H1 (cell line): ENCODE measurements around the gene RAD52. TPM values are rescaled to one million over a fixed set of nuclear protein-coding genes. Genes with fewer than 3 reads are reported as not detected.

Source experiments
- CTCF ChIA-PET: fragments of 300-600 bp; sonication (Branson Sonifier 250); formaldehyde crosslinking; loops from one replicate; lab custom pipeline; 2021; ENCODE audit not compliant: partially characterized antibody; lab: Charles Lee
- POLR2A ChIA-PET: fragments of 300-600 bp; sonication (Branson Sonifier 250); formaldehyde crosslinking; loops from one replicate; lab custom pipeline; 2021; ENCODE audit warnings: inconsistent platforms; ENCODE audit not compliant: partially characterized antibody; lab: Charles Lee
- DNase-seq, 2 experiments: peaks; one replicate each; pipeline versions ENCODE4 v3.0.0 to v3.0.0-alpha.2; 2010 to 2022; ENCODE audit warnings: low spot score in 2 of 2, low read depth in 1 of 2, mixed read lengths in 1 of 2
- FAIRE-seq: peaks from 2 replicates; lab custom pipeline; 2011; peaks lifted over from hg19 to GRCh38; lab: Jason Lieb, UNC
- H2AFZ ChIP-seq: 2 replicates; pipeline ENCODE4 v1.8.1; 2012; ENCODE audit warnings: low read length, inconsistent platforms
- H2AK5ac ChIP-seq: 2 replicates; pipeline ENCODE4 v1.6.1; 2013; ENCODE audit warnings: low read depth, low read length
- H2BK120ac ChIP-seq: replicated peaks from 2 replicates; pipeline ENCODE3; 2013; ENCODE audit warnings: low read depth, low read length, inconsistent platforms
- H2BK12ac ChIP-seq: 2 replicates; pipeline ENCODE4 v1.6.1; 2013; ENCODE audit warnings: low read depth, low read length
- H2BK15ac ChIP-seq: 2 replicates; pipeline ENCODE4 v1.6.1; 2013; ENCODE audit warnings: low read length
- H2BK20ac ChIP-seq: 2 replicates; pipeline ENCODE4 v1.6.1; 2013; ENCODE audit warnings: low read length
- H2BK5ac ChIP-seq: 2 replicates; pipeline ENCODE4 v1.6.1; 2013; ENCODE audit warnings: low read depth, low read length
- H3K14ac ChIP-seq: 2 replicates; pipeline ENCODE4 v1.6.1; 2013; ENCODE audit warnings: inconsistent platforms; ENCODE audit not compliant: insufficient read length
- H3K18ac ChIP-seq: 2 replicates; pipeline ENCODE4 v1.6.1; 2013; ENCODE audit warnings: low read length; ENCODE audit errors: extremely low read depth
- H3K23ac ChIP-seq: 2 replicates; pipeline ENCODE4 v1.6.1; 2013; ENCODE audit warnings: inconsistent platforms; ENCODE audit not compliant: insufficient read length
- H3K23me2 ChIP-seq: 2 replicates; pipeline ENCODE4 v1.6.1; 2013; ENCODE audit warnings: low read depth, low read length
- H3K27ac ChIP-seq: 2 replicates; pipeline ENCODE4 v1.6.1; 2011; ENCODE audit warnings: low read depth, low read length, inconsistent platforms
- H3K27me3 ChIP-seq, 4 experiments: replicated peaks in 1 of 4; 1 replicate in 1 of 4; 2 replicates in 3 of 4; pipeline versions ENCODE4 v1.6.1 to v1.8.1; 2011 to 2013; ENCODE audit warnings: low read length in 3 of 4, mild to moderate bottlenecking in 3 of 4, inconsistent platforms in 2 of 4, mixed read lengths in 2 of 4, moderate library complexity in 1 of 4; ENCODE audit not compliant: control insufficient read depth in 3 of 4, insufficient read depth in 3 of 4; ENCODE audit errors: extremely low read depth in 1 of 4
- H3K36me3 ChIP-seq, 4 experiments: 2 replicates each; pipeline versions ENCODE4 v1.6.1 to v1.8.1; 2011 to 2013; ENCODE audit warnings: mild to moderate bottlenecking in 4 of 4, low read length in 3 of 4, moderate library complexity in 2 of 4, control low read depth in 1 of 4, inconsistent platforms in 1 of 4; ENCODE audit not compliant: insufficient read depth in 4 of 4, control insufficient read depth in 2 of 4
- H3K4ac ChIP-seq: replicated peaks from 2 replicates; pipeline ENCODE3; 2013; ENCODE audit warnings: low read length, low read depth, mixed read lengths, inconsistent platforms; ENCODE audit not compliant: insufficient read length
- H3K4me1 ChIP-seq, 4 experiments: replicated peaks in 1 of 4; 1 replicate in 1 of 4; 2 replicates in 3 of 4; pipeline versions ENCODE4 v1.6.1 to v1.8.1; 2011 to 2013; ENCODE audit warnings: low read length in 3 of 4, inconsistent platforms in 2 of 4, mixed read lengths in 1 of 4; ENCODE audit not compliant: insufficient read depth in 4 of 4, control insufficient read depth in 3 of 4
- H3K4me2 ChIP-seq, 2 experiments: 2 replicates each; pipeline versions ENCODE4 v1.6.1 to v1.8.1; 2011 to 2013; ENCODE audit warnings: low read depth in 2 of 2, low read length in 2 of 2, control low read depth in 1 of 2, inconsistent platforms in 1 of 2, mild to moderate bottlenecking in 1 of 2; ENCODE audit not compliant: insufficient read depth in 1 of 2
- H3K4me3 ChIP-seq, 4 experiments: fragments of 200-600, 300-600 bp in 1 of 4; sonication (generic), shearing (Covaris generic), sonication (Bioruptor Twin) in 1 of 4; 2 replicates each; pipeline versions ENCODE4 v1.5.1 to v1.8.1; 2011 to 2016; ENCODE audit warnings: low read length in 4 of 4, low read depth in 3 of 4, control low read depth in 2 of 4, inconsistent platforms in 2 of 4, mild to moderate bottlenecking in 2 of 4, mixed read lengths in 1 of 4, moderate library complexity in 1 of 4; ENCODE audit not compliant: insufficient read depth in 2 of 4; ENCODE audit errors: extremely low read depth in 1 of 4
- H3K56ac ChIP-seq: replicated peaks from 2 replicates; pipeline ENCODE3; 2013; ENCODE audit warnings: low read depth, mild to moderate bottlenecking, mixed read lengths, low read length, inconsistent platforms; ENCODE audit not compliant: insufficient read length
- H3K79me1 ChIP-seq: 2 replicates; pipeline ENCODE4 v1.6.1; 2013; ENCODE audit warnings: low read depth, low read length, control low read depth
- H3K79me2 ChIP-seq, 2 experiments: 2 replicates each; pipeline versions ENCODE4 v1.6.1 to v1.8.1; 2012 to 2013; ENCODE audit warnings: low read length in 2 of 2, mild to moderate bottlenecking in 2 of 2, inconsistent platforms in 1 of 2; ENCODE audit not compliant: insufficient read depth in 2 of 2, control insufficient read depth in 1 of 2
- H3K9ac ChIP-seq, 4 experiments: replicated peaks in 1 of 4; 1 replicate in 1 of 4; 2 replicates in 3 of 4; pipeline versions ENCODE4 v1.6.1 to v1.8.1; 2011 to 2013; ENCODE audit warnings: low read depth in 3 of 4, low read length in 3 of 4, control low read depth in 2 of 4, mild to moderate bottlenecking in 2 of 4, moderate library complexity in 2 of 4, inconsistent platforms in 1 of 4; ENCODE audit errors: extremely low read depth in 1 of 4
- H3K9me3 ChIP-seq, 2 experiments: 2 replicates each; pipeline versions ENCODE4 v1.6.1 to v1.8.1; 2012 to 2013; ENCODE audit warnings: mild to moderate bottlenecking in 2 of 2, moderate library complexity in 2 of 2, control low read depth in 1 of 2, inconsistent platforms in 1 of 2, low read depth in 1 of 2, low read length in 1 of 2, mixed read lengths in 1 of 2; ENCODE audit not compliant: insufficient read depth in 2 of 2
- H4K20me1 ChIP-seq, 2 experiments: replicated peaks in 1 of 2; 2 replicates each; pipeline versions ENCODE3 to v1.8.1; 2011 to 2013; ENCODE audit warnings: inconsistent platforms in 2 of 2, low read length in 2 of 2, mild to moderate bottlenecking in 1 of 2; ENCODE audit not compliant: insufficient read depth in 2 of 2, control insufficient read depth in 1 of 2
- H4K5ac ChIP-seq: 2 replicates; pipeline ENCODE4 v1.6.1; 2013; ENCODE audit warnings: low read length, low read depth, mixed read lengths, inconsistent platforms; ENCODE audit not compliant: insufficient read length
- H4K8ac ChIP-seq: 2 replicates; pipeline ENCODE4 v1.8.0; 2013; ENCODE audit warnings: mild to moderate bottlenecking, moderate library complexity, low read length, inconsistent platforms; ENCODE audit not compliant: insufficient read depth; ENCODE audit errors: extremely low read depth
- H4K91ac ChIP-seq: replicated peaks from 2 replicates; pipeline ENCODE3; 2013; ENCODE audit warnings: low read length, mixed read lengths, inconsistent platforms; ENCODE audit not compliant: insufficient read length
- CHD2 ChIP-seq: IDR thresholded peaks from 2 replicates; pipeline ENCODE4 v1.6.1; 2012; ENCODE audit warnings: low read length, improper control_type of control experiment
- RAD21 ChIP-seq, 2 experiments: IDR thresholded peaks in 1 of 2; conservative IDR thresholded peaks in 1 of 2; 2 replicates each; pipeline ENCODE4 v1.6.1; 2011; ENCODE audit warnings: low read depth in 2 of 2, low read length in 2 of 2, improper control_type of control experiment in 1 of 2, inconsistent platforms in 1 of 2, mild to moderate bottlenecking in 1 of 2, moderate library complexity in 1 of 2
- RNF2 ChIP-seq: fragments of 200-900, 300-1000 bp; sonication (generic); IDR thresholded peaks from 2 replicates; pipeline ENCODE4 v1.7.1; 2016; ENCODE audit warnings: borderline replicate concordance, low read depth, mild to moderate bottlenecking, antibody characterized with exemption, low read length; ENCODE audit not compliant: poor library complexity, severe bottlenecking; ENCODE audit errors: missing control alignments
- YY1 ChIP-seq: IDR thresholded peaks from 2 replicates; pipeline ENCODE4 v1.6.1; 2011; ENCODE audit warnings: low read depth, mild to moderate bottlenecking, low read length
- WGBS, 2 experiments: shearing (Covaris generic) in 1 of 2; methylation state at CpG; one replicate each; pipeline versions ENCODE4 v1.1.6 to v1.1.7; 2013 to 2015; ENCODE audit warnings: low lambda C conversion rate in 2 of 2, mixed read lengths in 2 of 2, inconsistent platforms in 1 of 2, low coverage in 1 of 2, missing lambda C conversion rate in 1 of 2; ENCODE audit not compliant: insufficient replicate concordance in 2 of 2, insufficient coverage in 1 of 2, insufficient read length in 1 of 2; ENCODE audit errors: extremely low coverage in 1 of 2, missing lambda C conversion rate in 1 of 2; 5-methylcytosine and 5-hydroxymethylcytosine counted together
- polyA plus RNA-seq, 7 experiments: library from polyadenylated mRNA; depleted of rRNA in 3 of 7; stranded (reverse) in 5 of 7; unstranded in 2 of 7; fragments of >200 nt in 5 of 7; fragments of 200-250 nt in 2 of 7; gene quantifications; 1 replicate in 5 of 7; 2 replicates in 1 of 7; 4 replicates in 1 of 7; pipeline versions ENCODE4 v1.2.1 to v1.2.3, GENCODE V29; 2011 to 2013; ENCODE audit warnings: missing spikeins in 2 of 7, mixed read lengths in 2 of 7
- total RNA-seq: library from RNA; stranded (reverse); fragmentation: NEBNext Ultra II Directional; extraction: Animal tissue kit (Norgen Biotek cat#: 25700); gene quantifications from 2 replicates; pipeline ENCODE4 v1.2.1, GENCODE V29; 2021
- TF ChIP-seq, protein P1 (sequence below): IDR thresholded peaks from 2 replicates; pipeline ENCODE4 v1.6.1; 2012; ENCODE audit warnings: inconsistent platforms

Gene RAD52
- total and polyA plus RNA-seq, 2 of the 8 experiments (the other 6 are each of a cell fraction or from before 2014, with no cell fraction given), result 12.5 to 14.3 TPM

DNA sequence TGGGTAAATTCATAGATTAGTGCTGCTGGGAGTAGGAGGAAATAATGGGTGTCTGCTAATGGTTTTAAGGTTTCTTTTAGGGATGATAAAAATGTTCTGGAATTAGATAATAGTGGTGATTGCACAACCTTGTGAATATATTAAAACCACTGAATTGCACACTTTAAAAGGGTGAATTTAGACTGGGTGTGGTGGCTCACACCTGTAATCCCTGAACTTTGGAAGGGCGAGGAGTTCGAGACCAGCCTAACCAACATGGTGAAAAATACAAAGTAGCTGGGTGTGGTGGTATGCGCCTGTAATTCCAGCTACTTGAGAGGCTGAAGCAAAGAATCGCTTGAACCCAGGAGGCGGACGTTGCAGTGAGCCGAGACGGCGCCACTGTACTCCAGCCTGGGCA lies 1.3 kb downstream of the RAD52 start:
- H2BK120ac ChIP-seq, result no peak overlapping the region
- H3K9ac ChIP-seq, result no peak overlapping the region
- no peak overlapping the region for H3K4ac ChIP-seq
- no peak overlapping the region for H3K27ac ChIP-seq
- no peak overlapping the region for H2AK5ac ChIP-seq
- H3K4me2 ChIP-seq, result peak overlapping the region; percentile 71 to 75
- H4K5ac ChIP-seq, result no peak overlapping the region
- CTCF ChIA-PET, result interaction anchor here (1.3 to 1.6 kb wide), 2 partner anchors 145 to 439 kb away, joined by 3 to 9 read pairs; no protein-coding TSS in a partner anchor
- H3K23ac ChIP-seq, result no peak overlapping the region
- no peak overlapping the region for H4K91ac ChIP-seq
- H3K4me1 ChIP-seq, result no peaks in the 10 kb centered on the region
- no peaks in the 10 kb centered on the region for H3K27me3 ChIP-seq
- no peaks in the 10 kb centered on the region for H4K20me1 ChIP-seq
- H3K4me3 ChIP-seq, result peak overlapping the region; percentile 84 to 94 (median 86)
- DNase-seq, result no peak
- peak overlapping the region; percentile 35; the same call in 1 of the 2 replicates for H4K8ac ChIP-seq
- no peak overlapping the region for H2BK15ac ChIP-seq
- no peak overlapping the region for H2BK12ac ChIP-seq
- peaks cover 0 to 3% (median 0%) of the 10 kb centered on the region in 4 experiments; a peak in 1 of 8 replicates for H3K36me3 ChIP-seq
- POLR2A ChIA-PET, result interaction anchor here (0.7 to 2.2 kb wide), 5 partner anchors 11 to 382 kb away, joined by 3 to 8 read pairs (median 4); no protein-coding TSS in a partner anchor
- H2BK5ac ChIP-seq, result no peak overlapping the region
- WGBS, 2 experiments, result 88% methylated on average over 9 of the region's 9 CpGs; no CpG with 5 or more reads in 1 of the 2 experiments
- peaks cover 8% of the 10 kb centered on the region for H3K79me1 ChIP-seq
- H3K14ac ChIP-seq, result no peak overlapping the region
- H3K9me3 ChIP-seq, result no peaks in the 10 kb centered on the region
- no peak overlapping the region for H3K56ac ChIP-seq
- H2AFZ ChIP-seq, result no peak overlapping the region
- FAIRE-seq, result no peak
- TF ChIP-seq, protein P1, sequence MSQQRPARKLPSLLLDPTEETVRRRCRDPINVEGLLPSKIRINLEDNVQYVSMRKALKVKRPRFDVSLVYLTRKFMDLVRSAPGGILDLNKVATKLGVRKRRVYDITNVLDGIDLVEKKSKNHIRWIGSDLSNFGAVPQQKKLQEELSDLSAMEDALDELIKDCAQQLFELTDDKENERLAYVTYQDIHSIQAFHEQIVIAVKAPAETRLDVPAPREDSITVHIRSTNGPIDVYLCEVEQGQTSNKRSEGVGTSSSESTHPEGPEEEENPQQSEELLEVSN, result no peak
- TF ChIP-seq YY1 (no peak), RNF2 (no peak), CHD2 (no peak), RAD21 (IDR thresholded peaks at IDR 0.05 in 1 of 2, conservative IDR thresholded peaks at IDR 0.05 in 1 of 2; ENCODE audit: low read depth in 2 of 2, low read length in 2 of 2) (no peak)
- peaks cover 0 to 28% of the 10 kb centered on the region in 2 experiments; a peak in 3 of 4 replicates for H3K79me2 ChIP-seq
- H3K23me2 ChIP-seq, result no peaks in the 10 kb centered on the region; the same call in 1 of the 2 replicates
- H2BK20ac ChIP-seq, result no peak overlapping the region
- no peak overlapping the region for H3K18ac ChIP-seq
